B cell (primary cell): ENCODE results near the gene EEF1AKMT2. TPM values are rescaled to one million over a fixed set of nuclear protein-coding genes. Genes with fewer than 3 reads are reported as not detected.

Source experiments
- ATAC-seq: fragments of 200-7000 bp; cut with Tn5 transposase; one replicate; pipeline ENCODE4 v1.10.0; 2021; ENCODE audit warnings: low read depth, mild to moderate bottlenecking, moderate number of reproducible peaks, moderate library complexity
- CTCF ChIA-PET: fragments of 350-600 bp; sonication (Branson Sonifier 250); formaldehyde crosslinking; loops from one replicate; lab custom pipeline; 2021; ENCODE audit warnings: antibody characterized with exemption, inconsistent platforms; lab: Charles Lee
- POLR2A ChIA-PET: fragments of 350-600 bp; sonication (Branson Sonifier 250); formaldehyde crosslinking; loops from one replicate; lab custom pipeline; 2021; ENCODE audit warnings: antibody characterized with exemption; lab: Charles Lee
- DNase-seq: peaks from one replicate; pipeline ENCODE4 v3.0.0; 2013
- H2AFZ ChIP-seq: 2 replicates; pipeline ENCODE4 v1.6.1; 2012; ENCODE audit warnings: mild to moderate bottlenecking, low read depth, low read length; ENCODE audit not compliant: insufficient read depth, poor library complexity, severe bottlenecking
- H3K27ac ChIP-seq, 2 donors: 1 replicate in 1 of 2; 2 replicates in 1 of 2; pipeline ENCODE4 v1.5.1; 2012 to 2013; ENCODE audit warnings: low read length in 2 of 2, mild to moderate bottlenecking in 2 of 2, moderate library complexity in 1 of 2
- H3K27me3 ChIP-seq, 4 experiments: fragments of 200-600 bp in 1 of 4; sonication (generic) in 1 of 4; replicated peaks in 1 of 4; 1 replicate in 2 of 4; 2 replicates in 2 of 4; pipeline versions ENCODE4 v1.6.1 to v1.7.0; 2013 to 2016; ENCODE audit warnings: low read length in 3 of 4, mild to moderate bottlenecking in 2 of 4, mixed read lengths in 1 of 4, moderate library complexity in 1 of 4; ENCODE audit not compliant: insufficient read depth in 4 of 4, control insufficient read depth in 3 of 4; ENCODE audit errors: control extremely low read depth in 1 of 4
- H3K36me3 ChIP-seq, 2 experiments: replicated peaks in 1 of 2; 1 replicate in 1 of 2; 2 replicates in 1 of 2; pipeline versions ENCODE4 v1.6.1 to v1.7.1; 2013; ENCODE audit warnings: low read length in 1 of 2; ENCODE audit not compliant: insufficient read depth in 2 of 2, control insufficient read depth in 1 of 2; ENCODE audit errors: control extremely low read depth in 1 of 2, extremely low read depth in 1 of 2
- H3K4me1 ChIP-seq, 2 donors: fragments of 200-600 bp in 1 of 2; sonication (generic) in 1 of 2; 1 replicate in 1 of 2; 2 replicates in 1 of 2; pipeline versions ENCODE4 v1.5.1 to v1.6.1; 2013 to 2017; ENCODE audit warnings: low read length in 2 of 2; ENCODE audit not compliant: control insufficient read depth in 2 of 2, insufficient read depth in 2 of 2
- H3K4me2 ChIP-seq: replicated peaks from 2 replicates; pipeline ENCODE3; 2012; ENCODE audit warnings: mild to moderate bottlenecking, low read depth, low read length; ENCODE audit not compliant: poor library complexity, severe bottlenecking
- H3K4me3 ChIP-seq, 5 experiments: fragments of 200-600 bp in 1 of 5; sonication (generic) in 1 of 5; 1 replicate in 3 of 5; 2 replicates in 2 of 5; pipeline versions ENCODE4 v1.5.1 to v1.7.0; 2011 to 2016; ENCODE audit warnings: low read length in 4 of 5, mild to moderate bottlenecking in 4 of 5, low read depth in 2 of 5, control low read depth in 1 of 5, moderate library complexity in 1 of 5; ENCODE audit not compliant: insufficient read depth in 1 of 5; ENCODE audit errors: control extremely low read depth in 1 of 5, extremely low read depth in 1 of 5
- H3K79me2 ChIP-seq: fragments of 200-600 bp; sonication (generic); one replicate; pipeline ENCODE4 v1.6.0; 2016; ENCODE audit warnings: low read length; ENCODE audit not compliant: control insufficient read depth, insufficient read depth
- H3K9ac ChIP-seq: fragments of 200-600 bp; sonication (generic); 2 replicates; pipeline ENCODE4 v1.6.1; 2017; ENCODE audit warnings: mild to moderate bottlenecking, low read length, moderate library complexity
- H3K9me3 ChIP-seq, 3 donors: one replicate each; pipeline versions ENCODE4 v1.6.1 to v1.7.1; 2013; ENCODE audit warnings: low read length in 2 of 3; ENCODE audit not compliant: control insufficient read depth in 2 of 3, insufficient read depth in 1 of 3; ENCODE audit errors: control extremely low read depth in 1 of 3
- H4K20me1 ChIP-seq: 2 replicates; pipeline ENCODE4 v1.6.0; 2012; ENCODE audit warnings: mild to moderate bottlenecking, low read length; ENCODE audit not compliant: insufficient read depth, control insufficient read depth, poor library complexity, severe bottlenecking
- H3K27ac Mint-ChIP-seq: one replicate; pipeline ENCODE4 v1.8.0; 2021; ENCODE audit warnings: mixed read lengths
- H3K27me3 Mint-ChIP-seq: one replicate; pipeline ENCODE4 v1.8.0; 2021; ENCODE audit warnings: mixed read lengths
- H3K4me1 Mint-ChIP-seq: one replicate; pipeline ENCODE4 v1.8.0; 2021; ENCODE audit warnings: mixed read lengths
- H3K4me3 Mint-ChIP-seq: one replicate; pipeline ENCODE4 v1.8.0; 2021; ENCODE audit warnings: mixed read lengths
- H3K9me3 Mint-ChIP-seq: one replicate; pipeline ENCODE4 v1.8.0; 2022; ENCODE audit warnings: mixed read lengths; ENCODE audit not compliant: insufficient read depth
- CTCF ChIP-seq: fragments of 200-600 bp; IDR thresholded peaks from one replicate; pipeline ENCODE4 v1.8.0; 2022; ENCODE audit warnings: antibody characterized with exemption, mild to moderate bottlenecking
- EZH2 ChIP-seq: IDR thresholded peaks from 2 replicates; pipeline ENCODE4 v1.6.1; 2012; ENCODE audit warnings: borderline replicate concordance, low read depth, mild to moderate bottlenecking, moderate library complexity, low read length; ENCODE audit not compliant: insufficient read depth, poor library complexity, severe bottlenecking
- WGBS: methylation state at CpG from one replicate; pipeline ENCODE4 v1.1.5; 2013; ENCODE audit warnings: missing lambda C conversion rate; ENCODE audit not compliant: insufficient coverage; 5-methylcytosine and 5-hydroxymethylcytosine counted together
- intact Hi-C: fragments of 100-400 bp; cut with micrococcal nuclease; formaldehyde crosslinking; loops from one replicate; pipeline ENCODE4 v1.10.0; 2022
- polyA plus RNA-seq: library from polyadenylated mRNA; depleted of rRNA; stranded (reverse); fragments of >200 nt; gene quantifications from 2 replicates; pipeline ENCODE4 v1.2.3, GENCODE V29; 2012
- total RNA-seq, 2 donors: library from RNA; stranded (reverse); fragments of 120-200 nt in 1 of 2; gene quantifications; 1 replicate in 1 of 2; 2 replicates in 1 of 2; pipeline versions ENCODE4 v1.2.3 to v1.2.4, GENCODE V29; 2013 to 2022

EEF1AKMT2 gene
- total and polyA plus RNA-seq, 2 donors (not counting 1 experiment from before 2014, with no cell fraction given): 8.8 to 15.0 TPM

DNA sequence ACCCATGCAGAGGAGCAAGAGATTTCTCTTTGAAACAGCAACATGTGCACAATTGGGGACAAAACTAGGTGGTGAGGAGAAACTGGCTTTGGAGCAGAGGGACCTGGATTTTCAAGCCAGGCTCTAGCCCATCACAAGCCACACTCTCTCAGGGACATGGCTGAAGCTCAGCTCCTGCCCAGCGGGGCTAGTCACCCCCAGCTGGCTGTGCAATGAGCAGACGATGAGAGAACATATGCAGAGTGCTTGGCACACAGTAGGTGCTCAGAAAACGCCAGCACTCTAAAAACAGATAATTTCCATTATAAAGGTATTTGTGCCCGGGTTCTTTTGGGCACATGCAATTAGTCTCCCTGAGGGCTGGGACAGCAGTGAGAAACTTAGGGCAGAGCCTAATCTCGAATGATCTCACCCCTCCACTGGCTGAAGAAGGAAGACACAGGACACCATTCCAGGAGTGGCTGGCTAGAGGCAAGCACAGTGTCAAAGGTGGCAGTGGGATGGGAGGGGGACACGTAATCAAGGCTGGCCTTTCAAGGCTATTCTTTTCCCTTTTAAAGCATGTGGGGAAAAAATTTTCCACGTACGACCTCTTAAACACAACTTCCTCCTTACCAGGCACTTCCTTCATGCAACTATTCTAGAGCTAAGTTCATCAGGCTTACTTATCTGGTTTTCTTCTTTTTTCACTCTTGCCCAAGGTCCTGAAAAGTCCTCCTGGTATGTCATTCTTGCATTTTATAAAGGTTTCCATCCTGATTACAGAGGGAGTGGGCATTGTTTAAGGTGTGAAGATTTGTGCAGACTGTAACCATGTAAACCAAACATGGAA is 62.6 kb downstream of the EEF1AKMT2 start:
- peak overlapping the region; percentile 12 for H2AFZ ChIP-seq
- ChIA-PET CTCF (interaction anchor here (0.8 to 19.2 kb wide), 11 partner anchors 10 to 199 kb away, joined by 3 to 353 read pairs (median 6); no protein-coding TSS in a partner anchor), POLR2A (interaction anchor here (1.2 to 6.8 kb wide), 4 partner anchors 10 to 188 kb away, joined by 3 to 32 read pairs (median 8); no protein-coding TSS in a partner anchor)
- peaks cover 96% of the 10 kb centered on the region for H3K4me1 Mint-ChIP-seq
- peak overlapping the region in 3 of 5 experiments; percentile 11 to 31 (median 13) for H3K4me3 ChIP-seq
- peaks cover 54% of the 10 kb centered on the region for H4K20me1 ChIP-seq
- ATAC-seq: peak; percentile 7
- TF ChIP-seq CTCF: no peak
- TF ChIP-seq EZH2: no peak
- DNase-seq: peak; percentile 54
- H3K36me3 ChIP-seq: peaks cover 5 to 40% of the 10 kb centered on the region in 2 experiments
- H3K9me3 ChIP-seq: no peaks in the 10 kb centered on the region
- peak overlapping the region; percentile 60 for H3K4me2 ChIP-seq
- peaks cover 100% of the 10 kb centered on the region for H3K79me2 ChIP-seq
- H3K27me3 Mint-ChIP-seq: no peaks in the 10 kb centered on the region
- no peaks in the 10 kb centered on the region for H3K27me3 ChIP-seq
- WGBS: 66% methylated on average over 4 of the region's 8 CpGs
- peak overlapping the region; percentile 93 to 98 for H3K27ac ChIP-seq
- intact Hi-C loops: loop anchor here (1.0 kb wide), 2 partner anchors 10 to 12 kb away; no protein-coding TSS in a partner anchor
- peak overlapping the region; percentile 45 for H3K9ac ChIP-seq
- peak overlapping the region; percentile 82 for H3K4me3 Mint-ChIP-seq
- H3K9me3 Mint-ChIP-seq: no peaks in the 10 kb centered on the region
- H3K27ac Mint-ChIP-seq: peak overlapping the region; percentile 97
- peaks cover 96 to 97% of the 10 kb centered on the region in 2 donors for H3K4me1 ChIP-seq
